HepG2 (cell line): ENCODE measurements around the gene IRF1. TPM values are rescaled to one million over a fixed set of nuclear protein-coding genes. Genes with fewer than 3 reads are reported as not detected.

Experiments used
- ATAC-seq: fragments of 200-7000 bp; cut with Tn5 transposase; 3 replicates; pipeline ENCODE4 v1.9.1; 2020; ENCODE audit warnings: mild to moderate bottlenecking, moderate library complexity
- BruUV-seq: library from RNA; stranded (reverse); fragments of 400-500 nt; replicated peaks from 2 replicates; lab custom pipeline; 2021; lab: Mats Ljungman, UMichigan
- CTCF ChIA-PET: fragments of 300-600 bp; formaldehyde crosslinking; extraction: SDS; loops from one replicate; lab custom pipeline; 2021; ENCODE audit warnings: low total read pairs, inconsistent platforms, low intra/inter-chr PET ratio; lab: Yijun Ruan, JAX
- POLR2A ChIA-PET: fragments of 350-600 bp; sonication (Branson Sonifier 250); formaldehyde crosslinking; loops from one replicate; lab custom pipeline; 2020; ENCODE audit warnings: antibody characterized with exemption, inconsistent platforms; lab: Yijun Ruan, JAX
- DNase-seq: peaks from one replicate; pipeline ENCODE4 v3.0.0-alpha.2; 2015; ENCODE audit warnings: low spot score
- FAIRE-seq: peaks from 3 replicates; lab custom pipeline; 2011; peaks lifted over from hg19 to GRCh38; lab: Jason Lieb, UNC
- H2AFZ ChIP-seq: one replicate; pipeline ENCODE4 v1.6.1; 2011; ENCODE audit warnings: low read length, inconsistent platforms
- H3K27ac ChIP-seq: fragments of 300-600 bp; 3 replicates; pipeline ENCODE4 v1.8.0; 2011; ENCODE audit warnings: mixed run types, mild to moderate bottlenecking, mixed read lengths, low read length, inconsistent platforms; ENCODE audit not compliant: insufficient read depth; ENCODE audit errors: extremely low read length
- H3K27me3 ChIP-seq, 2 experiments: fragments of 200-600 bp in 1 of 2; 2 replicates in 1 of 2; 3 replicates in 1 of 2; pipeline versions ENCODE4 v1.6.0 to v1.8.0; 2011; ENCODE audit warnings: low read length in 2 of 2, mild to moderate bottlenecking in 2 of 2, moderate library complexity in 2 of 2, inconsistent platforms in 1 of 2; ENCODE audit not compliant: insufficient read depth in 2 of 2, control insufficient read depth in 1 of 2
- H3K36me3 ChIP-seq, 2 experiments: fragments of 200-600 bp in 1 of 2; replicated peaks in 1 of 2; 2 replicates in 1 of 2; 3 replicates in 1 of 2; pipeline versions ENCODE4 v1.5.1 to v1.8.0; 2011; ENCODE audit warnings: low read length in 2 of 2, inconsistent platforms in 1 of 2; ENCODE audit not compliant: insufficient read depth in 2 of 2, control insufficient read depth in 1 of 2
- H3K4me1 ChIP-seq: 2 replicates; pipeline ENCODE4 v1.5.1; 2012; ENCODE audit warnings: low read length, inconsistent platforms; ENCODE audit not compliant: insufficient read depth
- H3K4me2 ChIP-seq: 2 replicates; pipeline ENCODE4 v1.6.0; 2011; ENCODE audit warnings: low read depth, low read length, inconsistent platforms
- H3K4me3 ChIP-seq, 3 experiments: fragments of 200-600 bp in 1 of 3; sonication (generic), shearing (Covaris generic) in 1 of 3; replicated peaks in 1 of 3; 2 replicates each; pipeline ENCODE4 v1.5.1; 2011 to 2016; ENCODE audit warnings: low read length in 3 of 3, inconsistent platforms in 2 of 3, low read depth in 2 of 3, mild to moderate bottlenecking in 2 of 3, control low read depth in 1 of 3, mixed read lengths in 1 of 3; ENCODE audit not compliant: insufficient read depth in 1 of 3
- H3K79me2 ChIP-seq: one replicate; pipeline ENCODE4 v1.6.1; 2011; ENCODE audit warnings: low read length, inconsistent platforms; ENCODE audit not compliant: insufficient read depth
- H3K9ac ChIP-seq: 2 replicates; pipeline ENCODE4 v1.6.0; 2011; ENCODE audit warnings: mild to moderate bottlenecking, low read depth, low read length, inconsistent platforms; ENCODE audit not compliant: insufficient read depth
- H3K9me3 ChIP-seq: 2 replicates; pipeline ENCODE4 v1.5.1; 2012; ENCODE audit warnings: mild to moderate bottlenecking, low read length
- H4K20me1 ChIP-seq: 2 replicates; pipeline ENCODE4 v1.6.0; 2011; ENCODE audit warnings: inconsistent platforms, mild to moderate bottlenecking, low read length, moderate library complexity; ENCODE audit not compliant: insufficient read depth
- ATF4 ChIP-seq, 2 experiments: fragments of 450-650 bp in 1 of 2; sonication (generic) in 1 of 2; formaldehyde crosslinking; IDR thresholded peaks; 2 replicates each; pipeline versions ENCODE4 v1.5.0 to v1.8.0; 2020 to 2022; ENCODE audit warnings: mild to moderate bottlenecking in 1 of 2, missing genetic modification reagents in 1 of 2
- CEBPB ChIP-seq: IDR thresholded peaks from 2 replicates; pipeline ENCODE4 v1.6.1; 2011; ENCODE audit warnings: low read depth, low read length, improper control_type of control experiment, borderline replicate concordance
- CEBPG ChIP-seq: IDR thresholded peaks from 2 replicates; pipeline ENCODE4 v1.6.1; 2016
- ZC3H4 ChIP-seq: sonication (generic); formaldehyde crosslinking; IDR thresholded peaks from 2 replicates; pipeline ENCODE4 v1.4.0; 2020; ENCODE audit warnings: missing genetic modification reagents, borderline replicate concordance
- ZFP90 ChIP-seq: sonication (generic); formaldehyde crosslinking; IDR thresholded peaks from 2 replicates; pipeline ENCODE4 v1.8.0; 2022; ENCODE audit warnings: missing genetic modification reagents, mild to moderate bottlenecking, inconsistent platforms, borderline replicate concordance
- ZNF251 ChIP-seq: sonication (generic); formaldehyde crosslinking; IDR thresholded peaks from 2 replicates; pipeline ENCODE4 v1.9.0; 2021; ENCODE audit warnings: mild to moderate bottlenecking, missing genetic modification reagents
- WGBS: methylation state at CpG from one replicate; pipeline ENCODE4 v1.1.6; 2017; ENCODE audit warnings: low lambda C conversion rate; 5-methylcytosine and 5-hydroxymethylcytosine counted together
- in situ Hi-C: cut with HindIII; loops from 2 replicates; pipeline ENCODE4 v1.10.0; 2017; ENCODE audit warnings: low pct_unique_long_range_greater_than_20kb; ENCODE audit not compliant: extremely low pct_ligation_motif_present
- intact Hi-C: fragments of 100-400 bp; cut with micrococcal nuclease; formaldehyde crosslinking; loops from one replicate; pipeline ENCODE4 v1.10.0; 2022; ENCODE audit not compliant: unreplicated experiment
- polyA plus RNA-seq, 8 experiments: library from polyadenylated mRNA; depleted of rRNA in 3 of 8; stranded (reverse) in 7 of 8; unstranded in 1 of 8; fragments of >200 nt; fragmentation: Illumina TruSeq in 4 of 8; extraction: Trizol in 4 of 8; gene quantifications; 2 replicates each; pipeline versions ENCODE4 v1.2.1 to v1.2.3, GENCODE V29; 2011 to 2016; ENCODE audit warnings: low read depth in 4 of 8, missing spikeins in 1 of 8, mixed read lengths in 1 of 8; ENCODE audit not compliant: insufficient read depth in 1 of 8
- total RNA-seq, 5 experiments: library from RNA; depleted of rRNA; stranded (reverse); fragments of >200 nt; fragmentation: Illumina TruSeq; extraction: Trizol; gene quantifications; 2 replicates each; pipeline ENCODE4 v1.2.3, GENCODE V29; 2016; ENCODE audit warnings: low read depth in 1 of 5

IRF1 gene
- total and polyA plus RNA-seq, 2 of the 13 experiments (the other 11 are each of a cell fraction or from before 2014, with no cell fraction given) = 4.1 to 8.8 TPM

- no peaks in the 10 kb centered on the region for H3K9me3 ChIP-seq
- FAIRE-seq (no peak), DNase-seq (no peak)
- H3K4me1 ChIP-seq = peaks cover 97% of the 10 kb centered on the region
- H3K4me3 ChIP-seq = no peak overlapping the region
- CTCF ChIA-PET = no interaction called here
- no peaks in the 10 kb centered on the region for H3K36me3 ChIP-seq
- in situ Hi-C loops = no loop called here
- no peak overlapping the region for H3K4me2 ChIP-seq
- no peaks in the 10 kb centered on the region for H3K79me2 ChIP-seq
- WGBS = 71% methylated on average over 10 of the region's 12 CpGs
- no TSS peak for BruUV-seq
- intact Hi-C loops = no loop called here
- H3K27ac ChIP-seq = no peak overlapping the region
- no peaks in the 10 kb centered on the region; a peak in 1 of 5 replicates for H3K27me3 ChIP-seq
- H4K20me1 ChIP-seq = no peaks in the 10 kb centered on the region
- no peak for TF ChIP-seq ZNF251
- peak in 1 of 2 experiments; percentile 97; a peak in 2 of 4 replicates for TF ChIP-seq ATF4 (CRISPR knock-in tag; IDR thresholded peaks at IDR 0.05)
- peak; percentile 85; the same call in 1 of the 2 replicates for TF ChIP-seq CEBPB
- TF ChIP-seq ZFP90 = no peak
- TF ChIP-seq CEBPG (CRISPR knock-in tag) = peak; percentile 66
- TF ChIP-seq ZC3H4 = no peak
- TF ChIP-seq, all 625 proteins: peak for 3
- no peak overlapping the region for H2AFZ ChIP-seq
- H3K9ac ChIP-seq = no peak overlapping the region
- no peak for ATAC-seq
- POLR2A ChIA-PET = interaction anchor here (1.0 to 5.2 kb wide), 8 partner anchors 8 to 48 kb away, joined by 3 to 59 read pairs (median 11); partner anchors contain the start of gene IRF1
These were observed 31.3 kb downstream of the IRF1 start for GRCh38 chr5:132459031-132459982.
